GM06990 (cell line): ENCODE measurements around the gene SEC16A.
"Not testable (repeated sequence)": the region's sequence is repeated elsewhere in the genome, so short reads cannot be mapped to it uniquely, and the experiment has no call there.

ENCODE experiments used
- DNase-seq: peaks from one replicate; pipeline ENCODE4 v3.0.0-alpha.2; 2011; ENCODE audit not compliant: insufficient read length; ENCODE audit errors: extremely low read depth
- H3K27me3 ChIP-seq: replicated peaks from 2 replicates; pipeline ENCODE4 v1.6.0; 2011; ENCODE audit warnings: low read length; ENCODE audit not compliant: control insufficient read depth, insufficient read depth
- H3K36me3 ChIP-seq: 2 replicates; pipeline ENCODE4 v1.5.1; 2011; ENCODE audit warnings: low read length; ENCODE audit not compliant: control insufficient read depth, insufficient read depth
- H3K4me3 ChIP-seq: replicated peaks from 2 replicates; pipeline ENCODE4 v1.5.1; 2011; ENCODE audit warnings: low read depth, mild to moderate bottlenecking, control low read depth, low read length
- TF ChIP-seq, protein P1 (sequence below): IDR thresholded peaks from 2 replicates; pipeline ENCODE4 v1.5.1; 2011; ENCODE audit warnings: low read length, control low read depth, mild to moderate bottlenecking, inconsistent platforms; ENCODE audit not compliant: insufficient read depth, poor library complexity, severe bottlenecking

SEC16A gene

DNA sequence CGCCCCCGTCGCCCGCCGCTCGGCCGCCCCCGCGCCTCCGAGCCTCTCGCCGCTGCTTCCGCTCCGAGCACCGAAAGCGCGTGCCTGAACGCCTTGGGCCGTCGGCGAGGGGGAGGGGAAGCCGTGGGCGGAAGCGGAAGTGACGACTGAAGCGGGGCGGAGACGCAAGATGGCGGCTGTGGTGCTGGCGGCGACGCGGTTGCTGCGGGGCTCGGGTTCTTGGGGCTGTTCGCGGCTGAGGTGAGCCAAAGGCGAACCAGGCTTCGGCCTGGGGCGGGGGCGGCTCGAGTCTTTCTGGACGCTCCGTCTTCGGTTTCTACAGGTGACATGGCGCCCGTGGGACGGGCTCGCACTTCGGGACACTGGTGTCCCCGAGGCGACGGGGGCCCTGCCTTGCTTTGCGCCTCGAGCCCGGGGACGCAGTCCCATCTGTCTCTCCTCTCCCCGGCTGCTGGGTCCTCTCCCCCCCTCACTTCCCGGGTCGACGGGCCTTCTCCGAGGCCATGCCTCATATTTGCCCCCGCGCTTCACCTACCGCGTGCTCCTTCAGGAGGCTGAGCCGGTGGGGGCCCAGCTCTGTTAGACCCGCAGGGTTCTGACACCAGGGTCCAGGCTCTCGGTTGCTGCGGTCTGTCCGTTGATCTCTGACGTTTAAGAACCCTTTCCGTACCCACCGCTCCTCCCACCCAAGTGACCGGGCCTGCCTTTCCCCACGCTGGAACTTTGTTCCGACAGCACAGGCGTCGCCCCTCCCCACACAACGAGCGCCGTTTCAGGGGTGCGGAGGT, 72.1 kb downstream of the SEC16A start, which contains the start of the genes ENTR1 and PMPCA:
ENTR1 (minus strand) TSS at position 115 of the 788 bp plus-strand sequence. CDS start 217 bp downstream, outside the sequence.
PMPCA (plus strand) TSS at position 159 of the 788 bp plus-strand sequence; CDS start at position 170, 11 bp downstream.
- Histone ChIP-seq H3K36me3 (peaks cover 30% of the 10 kb centered on the region), H3K4me3 (peak within 1 kb of the TSS; percentile 90), H3K27me3 (no peaks in the 10 kb centered on the region)
- DNase-seq, result peak; percentile 93
- TF ChIP-seq, protein P1, sequence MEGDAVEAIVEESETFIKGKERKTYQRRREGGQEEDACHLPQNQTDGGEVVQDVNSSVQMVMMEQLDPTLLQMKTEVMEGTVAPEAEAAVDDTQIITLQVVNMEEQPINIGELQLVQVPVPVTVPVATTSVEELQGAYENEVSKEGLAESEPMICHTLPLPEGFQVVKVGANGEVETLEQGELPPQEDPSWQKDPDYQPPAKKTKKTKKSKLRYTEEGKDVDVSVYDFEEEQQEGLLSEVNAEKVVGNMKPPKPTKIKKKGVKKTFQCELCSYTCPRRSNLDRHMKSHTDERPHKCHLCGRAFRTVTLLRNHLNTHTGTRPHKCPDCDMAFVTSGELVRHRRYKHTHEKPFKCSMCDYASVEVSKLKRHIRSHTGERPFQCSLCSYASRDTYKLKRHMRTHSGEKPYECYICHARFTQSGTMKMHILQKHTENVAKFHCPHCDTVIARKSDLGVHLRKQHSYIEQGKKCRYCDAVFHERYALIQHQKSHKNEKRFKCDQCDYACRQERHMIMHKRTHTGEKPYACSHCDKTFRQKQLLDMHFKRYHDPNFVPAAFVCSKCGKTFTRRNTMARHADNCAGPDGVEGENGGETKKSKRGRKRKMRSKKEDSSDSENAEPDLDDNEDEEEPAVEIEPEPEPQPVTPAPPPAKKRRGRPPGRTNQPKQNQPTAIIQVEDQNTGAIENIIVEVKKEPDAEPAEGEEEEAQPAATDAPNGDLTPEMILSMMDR, result no peak

DNA sequence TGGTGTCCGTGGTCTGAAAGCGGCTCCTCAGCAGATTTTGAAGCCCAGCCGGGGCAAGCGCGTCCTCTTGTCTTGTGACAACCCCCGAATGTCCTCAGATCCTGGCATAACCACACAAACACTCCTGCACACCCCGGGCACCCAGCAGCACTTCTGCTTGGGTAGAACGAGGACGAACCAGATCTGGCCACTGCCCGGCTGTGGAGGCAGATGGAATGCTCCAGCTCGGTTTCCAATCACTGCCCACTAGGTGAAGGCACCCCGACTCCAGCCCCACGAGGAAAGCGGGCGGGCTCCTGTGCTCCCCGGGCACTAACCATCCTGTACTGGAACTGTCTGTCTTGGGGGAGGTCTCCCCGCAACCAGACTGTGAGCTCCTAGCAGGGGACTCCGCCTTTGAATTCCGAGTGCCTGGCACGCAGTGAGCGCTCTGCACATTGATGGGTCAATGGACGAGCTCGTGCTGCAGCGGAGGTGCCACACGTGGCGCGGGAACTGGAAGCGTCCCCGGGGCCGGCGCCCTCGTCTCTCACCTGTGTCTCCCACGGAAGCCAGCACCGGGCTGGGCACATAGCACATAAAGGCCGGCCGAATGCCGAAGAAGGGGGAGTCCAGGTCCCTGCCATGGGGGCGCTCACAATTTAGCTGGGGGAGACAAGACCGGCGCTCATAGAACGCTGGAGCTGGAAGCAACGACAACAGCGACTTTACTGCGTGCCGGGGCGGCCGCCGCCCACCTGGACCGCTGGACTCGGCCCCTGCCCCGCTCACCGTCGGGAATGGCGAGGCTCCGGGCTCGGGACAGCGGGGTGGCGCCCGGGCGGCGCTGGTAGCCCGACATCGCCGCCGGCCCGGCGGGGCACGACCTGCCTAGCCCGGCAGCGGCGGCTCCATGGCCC, 73.0 kb downstream of the SEC16A start:
- TF ChIP-seq, protein P1, result no peak
- peaks cover 30% of the 10 kb centered on the region for H3K36me3 ChIP-seq
- DNase-seq, result peak; percentile 60
- H3K27me3 ChIP-seq, result no peaks in the 10 kb centered on the region
- H3K4me3 ChIP-seq, result peak overlapping the region; percentile 90

DNA sequence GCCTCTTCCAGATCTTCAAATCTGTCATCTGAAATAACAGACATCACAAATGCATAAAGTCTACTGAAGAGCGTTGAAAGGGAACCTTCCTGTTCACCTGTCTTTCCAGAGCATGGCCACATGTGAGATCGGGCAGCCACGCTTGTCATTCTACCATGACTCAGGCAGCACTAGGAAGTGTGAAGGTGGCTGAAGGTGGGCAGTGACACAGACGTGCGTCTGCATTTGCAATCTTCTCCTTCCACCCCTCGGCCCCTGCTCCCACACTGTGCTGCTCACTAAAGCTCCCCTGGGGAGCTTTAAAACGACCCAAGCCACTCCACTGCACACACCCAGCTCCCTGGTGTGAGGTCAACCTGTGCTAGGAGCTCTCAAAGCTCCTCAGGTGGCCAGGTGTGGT, 74.9 kb downstream of the SEC16A start:
- Histone ChIP-seq H3K27me3 (no peaks in the 10 kb centered on the region), H3K36me3 (peaks cover 18% of the 10 kb centered on the region), H3K4me3 (no peak overlapping the region)
- TF ChIP-seq, protein P1, result no peak
- no peak for DNase-seq

DNA sequence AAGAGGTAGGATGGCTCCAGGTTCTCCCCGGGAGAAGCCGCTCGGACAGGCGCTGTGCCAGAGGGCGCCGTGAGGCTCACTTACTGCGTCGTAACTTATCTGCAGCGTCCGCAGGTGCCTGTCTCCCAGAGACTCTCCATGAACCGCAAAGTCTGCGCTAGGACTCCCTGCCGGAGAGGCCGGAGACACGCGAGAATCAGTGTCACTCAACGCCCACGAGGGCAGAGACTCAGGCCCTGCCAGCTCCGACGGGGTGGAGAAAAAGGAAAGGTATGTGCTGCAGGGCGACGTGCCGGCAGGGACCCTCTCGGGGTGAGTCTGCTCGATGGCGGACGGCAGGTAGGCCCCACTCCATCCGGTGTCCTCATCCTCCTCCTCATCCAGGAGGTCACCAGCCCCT, 75.8 kb downstream of the SEC16A start:
- DNase-seq, H3K4me3 ChIP-seq, H3K27me3 ChIP-seq: not testable (repeated sequence)
- H3K36me3 ChIP-seq, result peaks cover 16% of the 10 kb centered on the region

DNA sequence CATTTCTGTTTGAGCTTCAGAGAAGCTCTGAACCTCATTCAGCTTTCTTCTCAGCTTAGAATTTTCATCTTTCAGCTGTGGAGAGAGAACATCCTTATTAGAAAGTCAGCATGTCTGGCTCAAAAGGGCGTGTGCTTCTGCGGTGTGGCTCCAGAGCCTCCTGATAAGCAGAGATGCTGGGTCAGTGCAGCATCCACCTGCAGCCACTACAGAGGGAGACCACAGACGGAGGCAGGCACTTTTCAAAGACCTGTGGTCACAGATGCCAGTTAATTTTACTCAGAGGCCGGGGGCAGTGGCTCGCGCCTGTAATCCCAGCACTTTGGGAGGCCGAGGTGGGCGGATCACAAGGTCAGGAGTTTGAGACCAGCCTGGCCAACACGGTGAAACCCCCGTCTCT, 76.9 kb downstream of the SEC16A start:
- H3K36me3 ChIP-seq, result peaks cover 18% of the 10 kb centered on the region
- not testable (repeated sequence) for H3K27me3 ChIP-seq, H3K4me3 ChIP-seq, DNase-seq

DNA sequence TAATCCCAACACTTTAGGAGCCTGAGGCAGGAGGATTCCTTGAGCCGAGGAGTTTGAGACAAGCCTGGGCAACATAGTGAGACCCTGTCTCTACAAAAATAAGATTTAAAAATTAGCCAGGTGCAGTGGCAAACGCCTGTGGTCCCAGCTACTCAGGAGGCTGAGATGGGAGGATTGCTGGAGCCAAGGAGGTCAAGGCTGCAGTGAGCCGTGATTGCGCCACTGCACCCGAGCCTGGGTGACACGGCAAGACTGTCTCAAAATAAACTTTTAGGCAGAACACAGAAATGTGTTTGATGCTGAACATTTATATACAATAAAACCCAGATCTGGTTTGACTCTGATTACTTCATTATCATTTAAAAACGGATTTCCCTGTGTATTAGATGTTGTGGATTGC, 77.4 kb downstream of the SEC16A start:
- H3K36me3 ChIP-seq, result peaks cover 18% of the 10 kb centered on the region

More for the DNA sequence above, 77.4 kb downstream of the SEC16A start:
- Histone ChIP-seq H3K27me3 (no peaks in the 10 kb centered on the region), H3K4me3 (no peak overlapping the region)
- TF ChIP-seq, protein P1, result no peak
- DNase-seq, result no peak
